HG03139 (cell line): Measurements from ENCODE around the gene COL1A1.

ENCODE experiments used
- ATAC-seq: cut with Tn5 transposase; IDR thresholded peaks from one replicate; pipeline ENCODE4 v1.9.1; 2021; ENCODE audit not compliant: unreplicated experiment

The COL1A1 gene

GRCh38 chr17:50174444-50174843 lies 27.0 kb downstream of the COL1A1 start:
- no peak for ATAC-seq

- no peak for ATAC-seq
Measured at GRCh38 chr17:50173335-50173941, 28.0 kb downstream of the COL1A1 start.

GRCh38 chr17:50172936-50173334 lies 28.5 kb downstream of the COL1A1 start:
- ATAC-seq: no peak

- ATAC-seq: no peak
Measured at GRCh38 chr17:50172130-50172529, 29.3 kb downstream of the COL1A1 start.

GRCh38 chr17:50171371-50172071 lies 29.9 kb downstream of the COL1A1 start:
- ATAC-seq: no peak

GRCh38 chr17:50170662-50171370 lies 30.6 kb downstream of the COL1A1 start:
- ATAC-seq: no peak

GRCh38 chr17:50169881-50170459 lies 31.5 kb downstream of the COL1A1 start:
- ATAC-seq: no peak

GRCh38 chr17:50169121-50169764 lies 32.2 kb downstream of the COL1A1 start:
- no peak for ATAC-seq

- ATAC-seq: no peak
Measured at GRCh38 chr17:50168319-50168718, 33.1 kb downstream of the COL1A1 start.

- no peak for ATAC-seq
Measured at GRCh38 chr17:50167371-50167770, 34.1 kb downstream of the COL1A1 start.

- ATAC-seq: no peak
Measured at GRCh38 chr17:50166518-50167181, 34.8 kb downstream of the COL1A1 start.

GRCh38 chr17:50165867-50166517 lies 35.4 kb downstream of the COL1A1 start, which contains the start of gene SGCA:
SGCA (plus strand) TSS chr17:50166005; CDS start chr17:50166041, 36 bp downstream.
- ATAC-seq: no peak

- no peak for ATAC-seq
Measured at GRCh38 chr17:50165466-50165865, 36.0 kb downstream of the COL1A1 start.

- ATAC-seq: no peak
Measured at GRCh38 chr17:50165066-50165465, 36.4 kb downstream of the COL1A1 start.

- ATAC-seq: no peak
Measured at GRCh38 chr17:50164697-50164988, 36.8 kb downstream of the COL1A1 start.

GRCh38 chr17:50163843-50164696 lies 37.4 kb downstream of the COL1A1 start:
- no peak for ATAC-seq

- ATAC-seq: no peak
Measured at GRCh38 chr17:50162466-50163254, 38.8 kb downstream of the COL1A1 start.

GRCh38 chr17:50161911-50162288 lies 39.5 kb downstream of the COL1A1 start:
- ATAC-seq: no peak
